GM12872 (cell line): ENCODE results near the gene NRROS.
A peak's percentile ranks its signal among the peaks of the same experiment; 100 is the strongest.

Experiments
- CTCF ChIP-seq: IDR thresholded peaks from 3 replicates; pipeline ENCODE4 v1.5.1; 2011; ENCODE audit warnings: low read depth, mild to moderate bottlenecking, low read length, moderate library complexity; ENCODE audit not compliant: insufficient read depth

Gene NRROS

GRCh38 chr3:196666001-196666867 is 26.7 kb downstream of the NRROS start:
- TF ChIP-seq CTCF = no peak

GRCh38 chr3:196667056-196667825 is 27.7 kb downstream of the NRROS start:
- no peak for TF ChIP-seq CTCF

- TF ChIP-seq CTCF = no peak
Measured at GRCh38 chr3:196670339-196670738, 30.8 kb downstream of the NRROS start.

GRCh38 chr3:196673632-196674031 is 34.1 kb downstream of the NRROS start:
- no peak for TF ChIP-seq CTCF

GRCh38 chr3:196677353-196677752 is 37.9 kb downstream of the NRROS start:
- no peak for TF ChIP-seq CTCF

GRCh38 chr3:196677931-196678330 is 38.4 kb downstream of the NRROS start:
- no peak for TF ChIP-seq CTCF

- peak; percentile 76 for TF ChIP-seq CTCF
Measured at GRCh38 chr3:196684548-196685407, 45.3 kb downstream of the NRROS start.
